DND-41 (cell line): ENCODE results near the gene HRC.

Experiments used
- ATAC-seq: fragments of 200-7000 bp; cut with Tn5 transposase; 3 replicates; pipeline ENCODE4 v1.9.1; 2021; ENCODE audit warnings: low read depth; ENCODE audit not compliant: insufficient read depth
- DNase-seq: peaks from one replicate; pipeline ENCODE4 v3.0.0-alpha.2; 2020
- H2AFZ ChIP-seq: 2 replicates; pipeline ENCODE4 v1.6.0; 2012; ENCODE audit warnings: low read depth, low read length
- H3K27ac ChIP-seq: 2 replicates; pipeline ENCODE4 v1.5.1; 2012; ENCODE audit warnings: low read length, inconsistent platforms
- H3K27me3 ChIP-seq: fragments of 200-600 bp; sonication (generic); 2 replicates; pipeline ENCODE4 v1.6.0; 2012; ENCODE audit warnings: low read length, mild to moderate bottlenecking, inconsistent platforms; ENCODE audit not compliant: insufficient read depth, poor library complexity
- H3K36me3 ChIP-seq: 2 replicates; pipeline ENCODE4 v1.5.1; 2012; ENCODE audit warnings: low read length, inconsistent platforms; ENCODE audit not compliant: insufficient read depth
- H3K4me1 ChIP-seq: 2 replicates; pipeline ENCODE4 v1.5.1; 2012; ENCODE audit warnings: mild to moderate bottlenecking, low read length; ENCODE audit not compliant: insufficient read depth
- H3K4me2 ChIP-seq: 2 replicates; pipeline ENCODE4 v1.6.0; 2012; ENCODE audit warnings: mild to moderate bottlenecking, moderate library complexity, low read length, inconsistent platforms; ENCODE audit not compliant: insufficient read depth
- H3K4me3 ChIP-seq, 2 experiments: fragments of 200-600 bp in 1 of 2; shearing (Covaris generic) in 1 of 2; 2 replicates each; pipeline ENCODE4 v1.5.1; 2012 to 2016; ENCODE audit warnings: inconsistent platforms in 2 of 2, low read length in 2 of 2, mild to moderate bottlenecking in 2 of 2, low read depth in 1 of 2, moderate library complexity in 1 of 2
- H3K79me2 ChIP-seq: 2 replicates; pipeline ENCODE4 v1.6.0; 2012; ENCODE audit warnings: low read length, inconsistent platforms; ENCODE audit not compliant: insufficient read depth
- H3K9ac ChIP-seq: 2 replicates; pipeline ENCODE4 v1.6.0; 2012; ENCODE audit warnings: low read depth, mild to moderate bottlenecking, inconsistent platforms, low read length, moderate library complexity
- H3K9me3 ChIP-seq: 2 replicates; pipeline ENCODE4 v1.5.1; 2012; ENCODE audit warnings: low read length, moderate library complexity, mild to moderate bottlenecking, inconsistent platforms; ENCODE audit not compliant: insufficient read depth, severe bottlenecking
- H4K20me1 ChIP-seq: 2 replicates; pipeline ENCODE4 v1.6.0; 2012; ENCODE audit warnings: low read length; ENCODE audit not compliant: insufficient read depth
- CTCF ChIP-seq: IDR thresholded peaks from 2 replicates; pipeline ENCODE4 v1.5.1; 2012; ENCODE audit warnings: borderline replicate concordance, low read length, moderate library complexity, mild to moderate bottlenecking; ENCODE audit not compliant: poor library complexity, severe bottlenecking; ENCODE audit errors: extremely low read depth
- EZH2 ChIP-seq: IDR thresholded peaks from 3 replicates; pipeline ENCODE4 v1.6.1; 2012; ENCODE audit warnings: borderline replicate concordance, low read depth, mild to moderate bottlenecking, moderate library complexity, low read length, inconsistent platforms; ENCODE audit not compliant: severe bottlenecking

Gene HRC, protein sequence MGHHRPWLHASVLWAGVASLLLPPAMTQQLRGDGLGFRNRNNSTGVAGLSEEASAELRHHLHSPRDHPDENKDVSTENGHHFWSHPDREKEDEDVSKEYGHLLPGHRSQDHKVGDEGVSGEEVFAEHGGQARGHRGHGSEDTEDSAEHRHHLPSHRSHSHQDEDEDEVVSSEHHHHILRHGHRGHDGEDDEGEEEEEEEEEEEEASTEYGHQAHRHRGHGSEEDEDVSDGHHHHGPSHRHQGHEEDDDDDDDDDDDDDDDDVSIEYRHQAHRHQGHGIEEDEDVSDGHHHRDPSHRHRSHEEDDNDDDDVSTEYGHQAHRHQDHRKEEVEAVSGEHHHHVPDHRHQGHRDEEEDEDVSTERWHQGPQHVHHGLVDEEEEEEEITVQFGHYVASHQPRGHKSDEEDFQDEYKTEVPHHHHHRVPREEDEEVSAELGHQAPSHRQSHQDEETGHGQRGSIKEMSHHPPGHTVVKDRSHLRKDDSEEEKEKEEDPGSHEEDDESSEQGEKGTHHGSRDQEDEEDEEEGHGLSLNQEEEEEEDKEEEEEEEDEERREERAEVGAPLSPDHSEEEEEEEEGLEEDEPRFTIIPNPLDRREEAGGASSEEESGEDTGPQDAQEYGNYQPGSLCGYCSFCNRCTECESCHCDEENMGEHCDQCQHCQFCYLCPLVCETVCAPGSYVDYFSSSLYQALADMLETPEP

DNA sequence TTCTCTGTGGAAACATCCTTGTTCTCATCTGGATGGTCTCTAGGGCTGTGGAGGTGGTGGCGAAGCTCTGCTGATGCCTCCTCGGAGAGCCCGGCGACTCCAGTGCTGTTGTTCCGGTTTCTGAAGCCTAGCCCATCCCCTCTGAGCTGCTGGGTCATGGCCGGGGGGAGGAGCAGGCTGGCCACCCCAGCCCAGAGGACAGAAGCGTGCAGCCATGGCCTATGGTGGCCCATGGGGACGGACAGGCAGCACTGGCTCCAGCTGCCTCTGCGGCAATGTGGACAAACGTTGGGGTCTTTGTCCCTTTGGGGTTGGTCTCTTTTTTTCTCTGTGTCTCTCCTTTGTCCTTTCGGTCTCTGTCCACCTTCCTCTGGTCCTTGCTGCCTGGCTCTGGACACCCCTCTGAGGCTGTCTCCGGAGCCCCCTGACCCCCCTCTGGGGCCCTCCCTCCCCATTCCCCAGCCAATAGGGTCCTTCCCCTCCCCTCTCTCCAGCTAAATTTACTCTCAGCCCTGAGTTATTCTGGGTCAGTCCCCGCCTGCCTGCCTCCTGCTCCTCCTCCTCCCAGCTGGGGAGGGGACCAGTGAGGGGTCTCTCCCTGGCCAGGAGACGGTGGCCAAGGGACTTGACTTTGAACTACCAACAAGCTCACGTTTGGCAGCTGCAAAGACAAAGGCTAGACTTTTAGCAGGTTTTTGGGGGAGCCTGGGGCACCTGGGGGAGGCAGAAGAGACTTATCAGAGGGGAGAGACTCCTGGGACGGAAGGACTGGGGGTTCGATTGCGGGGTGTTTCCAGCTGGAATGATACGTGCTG lies at the start of gene HRC:
TSS of gene HRC (minus strand) at position 392 of the 815 bp plus-strand sequence. CDS start at position 233, 159 bp downstream.
- Histone ChIP-seq H3K79me2 (no peaks in the 10 kb centered on the region), H3K4me1 (peaks cover 12% of the 10 kb centered on the region), H3K9ac (no peak within 1 kb of the TSS), H2AFZ (no peak within 1 kb of the TSS), H3K4me2 (no peak within 1 kb of the TSS), H3K36me3 (no peaks in the 10 kb centered on the region), H3K4me3 (no peak within 1 kb of the TSS), H3K9me3 (no peaks in the 10 kb centered on the region), H3K27me3 (peaks cover 12% of the 10 kb centered on the region), H4K20me1 (no peaks in the 10 kb centered on the region; the same call in 1 of the 2 replicates), H3K27ac (no peak within 1 kb of the TSS)
- no peak for DNase-seq
- no peak for ATAC-seq
- TF ChIP-seq CTCF = no peak
- no peak for TF ChIP-seq EZH2

- H3K27ac ChIP-seq = no peak overlapping the region
- H3K36me3 ChIP-seq = no peaks in the 10 kb centered on the region
- H3K79me2 ChIP-seq = no peaks in the 10 kb centered on the region
- H2AFZ ChIP-seq = no peak overlapping the region
- ATAC-seq = no peak
- H3K9ac ChIP-seq = no peak overlapping the region
- no peaks in the 10 kb centered on the region for H3K9me3 ChIP-seq
- no peaks in the 10 kb centered on the region for H3K27me3 ChIP-seq
- no peak overlapping the region for H3K4me3 ChIP-seq
- no peak for TF ChIP-seq CTCF
- no peak for TF ChIP-seq EZH2
- H4K20me1 ChIP-seq = no peaks in the 10 kb centered on the region
- no peak for DNase-seq
- H3K4me2 ChIP-seq = no peak overlapping the region
- no peaks in the 10 kb centered on the region for H3K4me1 ChIP-seq
Observed at GRCh38 chr19:49201042-49201441, 45.8 kb upstream of the HRC start.

DNA sequence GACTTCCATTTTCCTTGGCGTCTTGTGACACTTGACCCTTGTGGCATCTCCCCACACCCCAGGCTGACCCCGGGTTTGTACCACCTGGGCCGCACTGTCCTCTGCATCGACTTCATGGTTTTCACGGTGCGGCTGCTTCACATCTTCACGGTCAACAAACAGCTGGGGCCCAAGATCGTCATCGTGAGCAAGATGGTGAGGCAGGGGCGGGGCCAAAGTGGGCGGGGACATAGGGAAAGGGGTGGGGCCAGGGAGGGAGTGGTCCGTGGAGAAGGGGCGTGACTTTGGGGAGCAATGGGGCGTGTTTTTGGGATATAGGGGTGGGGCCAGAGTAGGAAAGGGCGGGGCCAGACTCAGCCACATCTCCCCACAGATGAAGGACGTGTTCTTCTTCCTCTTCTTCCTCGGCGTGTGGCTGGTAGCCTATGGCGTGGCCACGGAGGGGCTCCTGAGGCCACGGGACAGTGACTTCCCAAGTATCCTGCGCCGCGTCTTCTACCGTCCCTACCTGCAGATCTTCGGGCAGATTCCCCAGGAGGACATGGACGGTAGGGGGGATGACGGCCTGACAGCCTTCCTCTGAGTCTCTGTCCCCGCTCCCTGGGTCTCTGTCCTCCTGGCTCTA lies 45.2 kb upstream of the HRC start:
- H3K36me3 ChIP-seq = no peaks in the 10 kb centered on the region
- ATAC-seq (no peak), DNase-seq (peak; percentile 20)
- H3K4me1 ChIP-seq = no peaks in the 10 kb centered on the region
- no peak overlapping the region for H3K4me2 ChIP-seq
- TF ChIP-seq EZH2 (no peak), CTCF (no peak)
- H3K79me2 ChIP-seq = no peaks in the 10 kb centered on the region
- H4K20me1 ChIP-seq = no peaks in the 10 kb centered on the region
- no peaks in the 10 kb centered on the region for H3K9me3 ChIP-seq
- H3K4me3 ChIP-seq = no peak overlapping the region
- H3K27me3 ChIP-seq = no peaks in the 10 kb centered on the region
- H3K9ac ChIP-seq = no peak overlapping the region
- H2AFZ ChIP-seq = no peak overlapping the region
- no peak overlapping the region for H3K27ac ChIP-seq
